ENCODE results near the gene AQR.

GRCh38 chr15:34861214-34861613 lies 108.3 kb downstream of the AQR start:
- TF ChIP-seq POLR2A (IDR thresholded peaks at IDR 0.05; ENCODE audit: low read depth, low read length) (no peak), CTCF (conservative IDR thresholded peaks at IDR 0.05; ENCODE audit: low read depth, low read length) (no peak), MXI1 (IDR thresholded peaks at IDR 0.05; ENCODE audit: borderline replicate concordance, low read depth, low read length) (no peak), FOS (IDR thresholded peaks at IDR 0.05; ENCODE audit: low read depth, low read length) (no peak), CEBPB (IDR thresholded peaks at IDR 0.05; ENCODE audit: low read depth, low read length) (no peak), RCOR1 (IDR thresholded peaks at IDR 0.05; ENCODE audit: insufficient replicate concordance, low read length) (no peak), MAFK (IDR thresholded peaks at IDR 0.05; ENCODE audit: low read depth, low read length) (no peak), BHLHE40 (IDR thresholded peaks at IDR 0.05; ENCODE audit: low read depth, low read length) (no peak), SMC3 (IDR thresholded peaks at IDR 0.05; ENCODE audit: low read depth, low read length) (no peak), RAD21 (IDR thresholded peaks at IDR 0.05; ENCODE audit: low read length) (no peak), NFE2L2 (IDR thresholded peaks at IDR 0.05; ENCODE audit: low read depth, low read length) (no peak), USF2 (IDR thresholded peaks at IDR 0.05; ENCODE audit: low read depth, low read length) (no peak)

Data from IMR-90 (cell line).